Thyroid gland (tissue), 4 donors: ENCODE results near the gene FLT1. TPM values are rescaled to one million over a fixed set of nuclear protein-coding genes. Genes with fewer than 3 reads are reported as not detected.
A peak's percentile ranks its signal among the peaks of the same experiment; 100 is the strongest.

Experiments
- DNase-seq, 2 donors: peaks; one replicate each; pipeline ENCODE4 v3.0.0-alpha.2; 2019
- H3K27ac ChIP-seq, 3 donors: fragments of 200-600 bp; sonication (generic); 1 replicate in 2 of 3; 2 replicates in 1 of 3; pipeline ENCODE4 v1.5.1; 2016 to 2019; ENCODE audit warnings: mild to moderate bottlenecking in 1 of 3, moderate library complexity in 1 of 3
- H3K27me3 ChIP-seq: fragments of 200-600 bp; sonication (generic); one replicate; pipeline ENCODE4 v1.5.1; 2019
- H3K36me3 ChIP-seq, 2 donors: fragments of 200-600 bp; sonication (generic); one replicate each; pipeline ENCODE4 v1.5.1; 2016 to 2019
- H3K4me1 ChIP-seq, 2 donors: fragments of 200-600 bp; sonication (generic); one replicate each; pipeline ENCODE4 v1.5.1; 2017 to 2019
- H3K4me3 ChIP-seq, 3 donors: fragments of 200-600 bp; sonication (generic); replicated peaks in 1 of 3; 1 replicate in 2 of 3; 2 replicates in 1 of 3; pipeline ENCODE4 v1.5.1; 2016; ENCODE audit warnings: mild to moderate bottlenecking in 1 of 3
- H3K9me3 ChIP-seq: fragments of 200-600 bp; sonication (generic); one replicate; pipeline ENCODE4 v1.5.1; 2017
- POLR2A ChIP-seq, 2 donors: fragments of 450-650 bp; IDR thresholded peaks; one replicate each; pipeline ENCODE4 v1.6.1; 2017; ENCODE audit warnings: antibody characterized with exemption in 2 of 2, mild to moderate bottlenecking in 2 of 2, moderate library complexity in 1 of 2
- WGBS, 2 donors: methylation state at CpG; one replicate each; pipeline ENCODE4 v1.1.5; 2017; 5-methylcytosine and 5-hydroxymethylcytosine counted together
- intact Hi-C: fragments of 100-400 bp; cut with DNase I; formaldehyde crosslinking; loops from one replicate; pipeline ENCODE4 v1.15.1; 2023
- total RNA-seq, 4 donors: library from RNA; depleted of rRNA; stranded (reverse); fragments of >200 nt; gene quantifications; one replicate each; pipeline ENCODE4 v1.2.3, GENCODE V29; 2016
- TF ChIP-seq, protein P1 (sequence below), 6 experiments: fragments of 200-600 bp in 3 of 6; fragments of 450-650 bp in 3 of 6; sonication (generic) in 3 of 6; IDR thresholded peaks; one replicate each; pipeline ENCODE4 v1.5.1; 2016 to 2019; ENCODE audit warnings: antibody characterized with exemption in 6 of 6, mild to moderate bottlenecking in 2 of 6, inconsistent platforms in 1 of 6, moderate library complexity in 1 of 6

The FLT1 gene
- total RNA-seq, 4 donors from 2014 or later: 23.4 to 132 (median 44.4) TPM

DNA sequence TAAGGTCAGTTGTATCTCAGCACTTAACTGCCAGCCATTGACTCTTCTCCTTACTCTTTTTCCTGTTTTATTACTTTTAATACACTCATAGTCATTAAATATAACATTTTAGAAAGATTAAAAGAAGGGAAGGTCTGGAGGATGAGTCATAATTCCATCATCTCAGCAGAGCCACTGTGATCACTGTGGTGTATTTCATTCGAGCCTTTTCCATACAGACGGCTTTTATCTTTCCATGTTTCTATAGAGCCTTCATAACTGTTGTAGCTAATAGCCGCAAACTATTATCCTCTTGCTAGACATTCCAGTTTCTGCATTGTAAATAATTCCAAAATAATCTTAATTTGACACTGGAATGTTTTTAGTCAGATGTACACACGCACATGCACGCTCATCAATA is 4.7 kb upstream of the FLT1 start:
- H3K4me1 ChIP-seq: peaks cover 0 to 11% of the 10 kb centered on the region in 2 donors
- no peak for DNase-seq
- intact Hi-C loops: no loop called here
- no peaks in the 10 kb centered on the region for H3K27me3 ChIP-seq
- H3K4me3 ChIP-seq: no peak overlapping the region
- WGBS, 2 donors: 91 to 92% methylated on average over 5 of the region's 5 CpGs
- no peak for TF ChIP-seq POLR2A (IDR thresholded peaks at IDR 0.05)
- TF ChIP-seq, protein P1, sequence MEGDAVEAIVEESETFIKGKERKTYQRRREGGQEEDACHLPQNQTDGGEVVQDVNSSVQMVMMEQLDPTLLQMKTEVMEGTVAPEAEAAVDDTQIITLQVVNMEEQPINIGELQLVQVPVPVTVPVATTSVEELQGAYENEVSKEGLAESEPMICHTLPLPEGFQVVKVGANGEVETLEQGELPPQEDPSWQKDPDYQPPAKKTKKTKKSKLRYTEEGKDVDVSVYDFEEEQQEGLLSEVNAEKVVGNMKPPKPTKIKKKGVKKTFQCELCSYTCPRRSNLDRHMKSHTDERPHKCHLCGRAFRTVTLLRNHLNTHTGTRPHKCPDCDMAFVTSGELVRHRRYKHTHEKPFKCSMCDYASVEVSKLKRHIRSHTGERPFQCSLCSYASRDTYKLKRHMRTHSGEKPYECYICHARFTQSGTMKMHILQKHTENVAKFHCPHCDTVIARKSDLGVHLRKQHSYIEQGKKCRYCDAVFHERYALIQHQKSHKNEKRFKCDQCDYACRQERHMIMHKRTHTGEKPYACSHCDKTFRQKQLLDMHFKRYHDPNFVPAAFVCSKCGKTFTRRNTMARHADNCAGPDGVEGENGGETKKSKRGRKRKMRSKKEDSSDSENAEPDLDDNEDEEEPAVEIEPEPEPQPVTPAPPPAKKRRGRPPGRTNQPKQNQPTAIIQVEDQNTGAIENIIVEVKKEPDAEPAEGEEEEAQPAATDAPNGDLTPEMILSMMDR (IDR thresholded peaks at IDR 0.05): no peak
- no peaks in the 10 kb centered on the region for H3K9me3 ChIP-seq
- H3K27ac ChIP-seq: no peak overlapping the region
- no peaks in the 10 kb centered on the region for H3K36me3 ChIP-seq

DNA sequence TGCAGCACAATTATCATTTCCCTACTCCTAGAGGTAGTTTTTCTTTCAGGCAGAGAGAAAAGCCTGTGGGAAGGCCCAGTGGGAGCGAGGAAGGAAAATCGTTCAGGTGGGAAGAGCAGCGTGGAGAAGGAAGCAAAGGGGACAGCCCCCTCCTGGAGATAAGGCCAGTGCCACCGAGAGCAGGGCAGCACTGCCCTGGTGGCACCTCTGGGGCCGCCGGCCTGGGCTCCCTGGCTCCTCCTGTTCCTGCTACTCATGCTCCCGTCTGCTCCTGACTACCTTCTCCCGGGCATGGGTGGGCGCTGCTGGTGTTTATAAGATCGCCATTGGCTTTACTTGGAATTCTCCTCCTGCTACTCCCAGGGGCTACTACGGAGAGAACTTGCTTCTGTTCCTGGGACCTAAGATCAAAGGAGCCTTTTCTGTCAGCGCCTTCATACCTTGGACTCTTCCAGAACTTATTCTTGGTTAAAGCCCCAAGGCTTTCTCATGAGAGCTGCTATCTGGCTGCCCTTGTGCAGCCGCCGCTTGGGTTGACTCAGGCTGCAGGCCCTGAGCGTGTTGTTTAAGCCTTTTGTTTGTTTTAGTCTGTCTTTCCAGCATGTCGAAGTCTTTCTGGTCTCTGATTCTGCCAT is 3.7 kb upstream of the FLT1 start:
- DNase-seq: no peak
- WGBS, 2 donors: 76 to 78% methylated on average over 15 to 16 of the region's 16 CpGs
- Histone ChIP-seq H3K27me3 (peaks cover 8% of the 10 kb centered on the region), H3K9me3 (no peaks in the 10 kb centered on the region), H3K27ac (no peak overlapping the region), H3K4me3 (no peak overlapping the region), H3K4me1 (peaks cover 9 to 21% of the 10 kb centered on the region in 2 donors), H3K36me3 (no peaks in the 10 kb centered on the region)
- TF ChIP-seq POLR2A (IDR thresholded peaks at IDR 0.05): no peak
- TF ChIP-seq, protein P1 (IDR thresholded peaks at IDR 0.05): no peak
- intact Hi-C loops: no loop called here

DNA sequence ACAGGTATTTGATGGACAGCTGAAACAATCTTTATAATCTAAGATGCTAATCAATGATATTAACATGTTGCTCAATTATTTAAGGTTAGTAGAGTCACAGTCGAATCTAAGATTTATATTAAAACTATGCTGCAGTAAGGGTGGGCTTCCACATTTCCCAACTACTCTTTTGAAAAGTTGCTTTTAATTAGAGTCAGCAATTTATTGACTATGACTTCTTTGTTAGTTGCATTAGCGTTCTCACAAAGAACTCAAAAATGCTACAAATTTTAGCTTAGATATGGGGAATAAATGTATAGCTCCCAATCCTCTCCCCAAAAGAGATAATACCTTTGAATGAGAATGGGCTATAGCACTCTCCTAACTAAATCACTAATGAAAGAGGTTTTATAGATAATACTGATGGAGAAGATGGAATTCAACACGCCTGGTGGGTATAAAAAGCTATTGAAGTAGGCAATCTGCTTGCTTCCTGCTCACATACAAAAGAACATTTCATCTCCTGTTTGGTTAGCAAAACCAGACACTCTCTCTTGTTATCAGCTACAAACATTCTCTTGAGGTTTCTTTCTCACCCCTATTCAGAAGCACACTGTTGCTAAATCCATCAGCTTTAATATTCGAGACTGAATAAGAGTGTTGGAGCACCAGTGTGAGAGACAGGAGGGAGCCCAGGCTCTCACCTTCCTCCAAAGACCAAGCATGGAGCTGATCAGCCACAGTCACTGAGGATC is 2.4 kb upstream of the FLT1 start:
- DNase-seq: no peak
- H3K27ac ChIP-seq: no peak overlapping the region
- intact Hi-C loops: no loop called here
- no peaks in the 10 kb centered on the region for H3K9me3 ChIP-seq
- TF ChIP-seq, protein P1 (IDR thresholded peaks at IDR 0.05): no peak
- TF ChIP-seq POLR2A (IDR thresholded peaks at IDR 0.05): no peak
- no peak overlapping the region for H3K4me3 ChIP-seq
- no peaks in the 10 kb centered on the region for H3K36me3 ChIP-seq
- peaks cover 10 to 23% of the 10 kb centered on the region in 2 donors for H3K4me1 ChIP-seq
- 79 to 80% methylated on average over 4 of the region's 4 CpGs for WGBS, 2 donors
- H3K27me3 ChIP-seq: peaks cover 11% of the 10 kb centered on the region

DNA sequence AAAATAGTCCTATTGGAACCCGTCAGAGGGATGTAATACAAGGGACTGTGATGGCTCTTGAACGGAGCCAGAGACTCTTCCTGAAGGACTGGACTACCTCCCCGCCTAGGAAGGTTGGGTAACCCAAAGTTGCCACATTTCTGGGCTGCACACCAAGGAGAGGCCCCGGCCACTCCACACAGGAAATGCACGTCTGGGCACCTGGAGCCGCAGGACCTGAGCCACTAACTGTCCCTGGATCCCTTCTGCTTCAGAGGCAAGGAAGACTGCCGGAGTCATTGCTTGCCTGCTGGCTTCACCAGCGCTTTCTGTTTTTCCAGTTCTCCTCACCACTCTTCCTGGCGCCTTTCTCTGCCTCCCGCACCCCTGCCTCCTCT is 1.2 kb upstream of the FLT1 start:
- Histone ChIP-seq H3K9me3 (no peaks in the 10 kb centered on the region), H3K27ac (peak overlapping the region in 1 of 3 donors; percentile 29), H3K36me3 (no peaks in the 10 kb centered on the region), H3K27me3 (peaks cover 22% of the 10 kb centered on the region), H3K4me3 (no peak overlapping the region), H3K4me1 (peaks cover 10 to 23% of the 10 kb centered on the region in 2 donors)
- no peak for DNase-seq
- WGBS, 2 donors: 61 to 64% methylated on average over 10 of the region's 10 CpGs
- no peak for TF ChIP-seq POLR2A (IDR thresholded peaks at IDR 0.05)
- TF ChIP-seq, protein P1 (IDR thresholded peaks at IDR 0.05): no peak
- intact Hi-C loops: no loop called here

- DNase-seq: no peak
- peak overlapping the region in 1 of 3 donors; percentile 44 for H3K4me3 ChIP-seq
- H3K27ac ChIP-seq: peak overlapping the region in 1 of 3 donors; percentile 29
- no peaks in the 10 kb centered on the region for H3K36me3 ChIP-seq
- peaks cover 10 to 23% of the 10 kb centered on the region in 2 donors for H3K4me1 ChIP-seq
- 28 to 29% methylated on average over 14 to 15 of the region's 33 CpGs for WGBS, 2 donors
- no peaks in the 10 kb centered on the region for H3K9me3 ChIP-seq
- intact Hi-C loops: no loop called here
- TF ChIP-seq POLR2A (IDR thresholded peaks at IDR 0.05): no peak
- peaks cover 22% of the 10 kb centered on the region for H3K27me3 ChIP-seq
Measured at GRCh38 chr13:28495538-28496187, 735 bp upstream of the FLT1 start.
